ENCODE measurements around the gene SMPD3. TPM values are rescaled to one million over a fixed set of nuclear protein-coding genes. Genes with fewer than 3 reads are reported as not detected.

SMPD3 gene
- total RNA-seq, 1 experiment from 2014 or later, result 2.4 TPM

DNA sequence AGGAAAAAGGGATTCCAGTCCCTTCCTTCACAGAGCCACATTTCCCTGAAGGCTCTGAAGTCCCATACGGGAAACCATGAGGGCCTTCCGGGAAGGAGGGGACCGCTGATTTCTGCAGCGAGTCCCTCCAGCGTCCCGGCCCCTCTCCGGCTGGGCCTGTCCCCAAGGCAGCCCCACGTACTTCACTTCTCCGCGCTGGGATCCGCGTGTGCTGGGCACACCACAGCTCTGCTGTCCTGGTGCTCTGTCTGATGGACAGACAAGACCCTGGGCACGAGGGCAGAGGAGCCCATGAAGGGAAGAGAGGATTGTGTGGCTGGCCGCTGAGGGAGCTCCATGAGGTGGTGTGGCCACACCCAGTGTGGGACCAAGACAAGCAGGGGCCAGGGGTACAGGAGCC lies 80.4 kb downstream of the SMPD3 start:
- Mint-ChIP-seq H3K27me3 (ENCODE audit: insufficient read depth, unreplicated experiment) (no peaks in the 10 kb centered on the region), H3K36me3 (ENCODE audit: insufficient read depth, unreplicated experiment) (peaks cover 69% of the 10 kb centered on the region), H3K27ac (ENCODE audit: unreplicated experiment) (peak overlapping the region; percentile 18), H3K4me3 (ENCODE audit: unreplicated experiment) (no peak overlapping the region), H3K9me3 (ENCODE audit: unreplicated experiment) (no peaks in the 10 kb centered on the region), H3K4me1 (ENCODE audit: low read depth, unreplicated experiment) (peaks cover 6% of the 10 kb centered on the region)
- BruUV-seq (replicated peaks), result no TSS peak
- H3K4me3 ChIP-seq (ENCODE audit: low read depth, low read length), result no peak overlapping the region
- H3K9me3 ChIP-seq, result no peaks in the 10 kb centered on the region
- POLR2A ChIA-PET, result interaction anchor here (0.6 kb wide), 1 partner anchor 10 kb away, joined by 3 read pairs; no protein-coding TSS in a partner anchor
- intact Hi-C loops (cut with micrococcal nuclease; ENCODE audit: unreplicated experiment), result no loop called here
- CTCF ChIA-PET, result interaction anchor here (0.6 to 1.0 kb wide), 2 partner anchors 36 to 113 kb away, joined by 4 read pairs; no protein-coding TSS in a partner anchor
- no peaks in the 10 kb centered on the region for H3K4me1 ChIP-seq
- H3K36me3 ChIP-seq (ENCODE audit: control insufficient read depth, insufficient read depth, low read length), result no peaks in the 10 kb centered on the region
- no peak for DNase-seq
- no peaks in the 10 kb centered on the region for H3K27me3 ChIP-seq (replicated peaks; ENCODE audit: control insufficient read depth, insufficient read depth, low read length)
- TF ChIP-seq CTCF (IDR thresholded peaks at IDR 0.05; ENCODE audit: insufficient read depth in 1 of 2, low read depth in 1 of 2, low read length in 1 of 2, severe bottlenecking in 1 of 2, unreplicated experiment in 1 of 2), result no peak

DNA sequence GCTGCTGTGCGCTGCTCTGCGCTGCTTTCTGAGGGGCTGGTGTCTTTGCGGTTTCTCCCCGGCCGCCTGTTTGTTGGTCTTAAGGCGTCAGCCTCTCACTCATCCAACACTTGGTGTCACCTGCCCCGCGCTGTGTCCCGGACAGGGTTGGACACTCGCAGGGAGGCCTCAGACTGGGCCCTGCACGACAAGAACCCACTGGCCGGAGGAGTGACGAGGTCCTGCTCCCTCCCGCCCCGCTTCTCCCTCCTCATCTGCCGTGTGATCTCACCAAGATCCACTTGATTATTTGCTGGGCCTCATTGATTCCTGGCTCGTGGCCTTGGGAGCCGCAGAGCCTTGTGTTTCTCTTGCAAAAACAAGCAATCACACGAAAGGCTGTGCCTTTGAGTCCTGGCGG lies 80.9 kb downstream of the SMPD3 start:
- H3K36me3 Mint-ChIP-seq (ENCODE audit: insufficient read depth, unreplicated experiment), result peaks cover 70% of the 10 kb centered on the region
- ChIA-PET CTCF (interaction anchor here (0.6 to 1.0 kb wide), 2 partner anchors 36 to 113 kb away, joined by 4 read pairs; no protein-coding TSS in a partner anchor), POLR2A (interaction anchor here (0.6 kb wide), 1 partner anchor 9 kb away, joined by 3 read pairs; no protein-coding TSS in a partner anchor)
- H3K27me3 Mint-ChIP-seq (ENCODE audit: insufficient read depth, unreplicated experiment), result no peaks in the 10 kb centered on the region
- H3K9me3 ChIP-seq, result no peaks in the 10 kb centered on the region
- H3K9me3 Mint-ChIP-seq (ENCODE audit: unreplicated experiment), result no peaks in the 10 kb centered on the region
- no peaks in the 10 kb centered on the region for H3K27me3 ChIP-seq (replicated peaks; ENCODE audit: control insufficient read depth, insufficient read depth, low read length)
- H3K36me3 ChIP-seq (ENCODE audit: control insufficient read depth, insufficient read depth, low read length), result no peaks in the 10 kb centered on the region
- H3K4me3 ChIP-seq (ENCODE audit: low read depth, low read length), result no peak overlapping the region
- DNase-seq, result no peak
- H3K4me1 Mint-ChIP-seq (ENCODE audit: low read depth, unreplicated experiment), result peaks cover 6% of the 10 kb centered on the region
- no peaks in the 10 kb centered on the region for H3K4me1 ChIP-seq
- peak overlapping the region; percentile 18 for H3K27ac Mint-ChIP-seq (ENCODE audit: unreplicated experiment)
- intact Hi-C loops (cut with micrococcal nuclease; ENCODE audit: unreplicated experiment), result no loop called here
- BruUV-seq (replicated peaks), result no TSS peak
- H3K4me3 Mint-ChIP-seq (ENCODE audit: unreplicated experiment), result no peak overlapping the region
- TF ChIP-seq CTCF (IDR thresholded peaks at IDR 0.05; ENCODE audit: insufficient read depth in 1 of 2, low read depth in 1 of 2, low read length in 1 of 2, severe bottlenecking in 1 of 2, unreplicated experiment in 1 of 2), result no peak

DNA sequence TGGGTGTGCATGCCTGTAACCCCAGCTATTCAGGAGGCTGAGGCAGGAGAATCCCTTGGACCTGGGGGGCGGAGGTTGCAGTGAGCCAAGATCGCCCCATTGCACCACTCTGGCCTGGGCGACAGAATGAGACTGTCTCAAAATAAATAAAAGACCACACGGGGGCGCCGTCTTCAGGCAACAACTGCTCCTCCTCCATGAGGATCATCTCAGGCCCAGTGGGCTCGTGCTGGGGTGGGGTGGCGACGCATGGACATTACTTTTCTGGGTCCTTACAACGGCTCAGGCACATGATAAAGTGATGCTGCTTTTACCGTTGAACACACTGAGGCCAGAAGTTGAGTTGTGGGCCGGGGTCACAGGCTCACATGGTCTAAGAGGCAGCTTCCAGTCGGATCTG lies 81.3 kb downstream of the SMPD3 start:
- H3K27me3 ChIP-seq (replicated peaks; ENCODE audit: control insufficient read depth, insufficient read depth, low read length), result no peaks in the 10 kb centered on the region
- H3K27ac Mint-ChIP-seq (ENCODE audit: unreplicated experiment), result peak overlapping the region; percentile 18
- no peak overlapping the region for H3K4me3 Mint-ChIP-seq (ENCODE audit: unreplicated experiment)
- H3K4me3 ChIP-seq (ENCODE audit: low read depth, low read length), result no peak overlapping the region
- H3K4me1 ChIP-seq, result no peaks in the 10 kb centered on the region
- H3K9me3 ChIP-seq, result no peaks in the 10 kb centered on the region
- peak; percentile 55 to 57 for TF ChIP-seq CTCF (IDR thresholded peaks at IDR 0.05; ENCODE audit: insufficient read depth in 1 of 2, low read depth in 1 of 2, low read length in 1 of 2, severe bottlenecking in 1 of 2, unreplicated experiment in 1 of 2)
- no peaks in the 10 kb centered on the region for H3K36me3 ChIP-seq (ENCODE audit: control insufficient read depth, insufficient read depth, low read length)
- peak; percentile 66 to 73 for DNase-seq
- ChIA-PET POLR2A (interaction anchor here (0.6 kb wide), 1 partner anchor 9 kb away, joined by 3 read pairs; no protein-coding TSS in a partner anchor), CTCF (interaction anchor here (1.0 kb wide), 1 partner anchor 35 kb away, joined by 4 read pairs; no protein-coding TSS in a partner anchor)
- peaks cover 74% of the 10 kb centered on the region for H3K36me3 Mint-ChIP-seq (ENCODE audit: insufficient read depth, unreplicated experiment)
- H3K27me3 Mint-ChIP-seq (ENCODE audit: insufficient read depth, unreplicated experiment), result no peaks in the 10 kb centered on the region
- intact Hi-C loops (cut with micrococcal nuclease; ENCODE audit: unreplicated experiment), result no loop called here
- no peaks in the 10 kb centered on the region for H3K9me3 Mint-ChIP-seq (ENCODE audit: unreplicated experiment)
- H3K4me1 Mint-ChIP-seq (ENCODE audit: low read depth, unreplicated experiment), result peaks cover 6% of the 10 kb centered on the region
- no TSS peak for BruUV-seq (replicated peaks)

Measured in Caco-2 (cell line).